DOHH2 (cell line): ENCODE measurements around the gene FLNB.

Experiments
- EZH2phosphoT487 ChIP-seq: fragments of 200-600 bp; sonication (generic); IDR thresholded peaks from 2 replicates; pipeline ENCODE4 v1.6.1; 2017; ENCODE audit warnings: borderline replicate concordance, mild to moderate bottlenecking, antibody characterized with exemption, low read length, moderate library complexity, mixed read lengths
- TF ChIP-seq, protein P1 (sequence below): fragments of 200-600 bp; sonication (generic); IDR thresholded peaks from one replicate; pipeline ENCODE4 v1.5.1; 2014; ENCODE audit warnings: antibody characterized with exemption, mild to moderate bottlenecking, low read depth, low read length; ENCODE audit not compliant: poor library complexity, severe bottlenecking

DNA sequence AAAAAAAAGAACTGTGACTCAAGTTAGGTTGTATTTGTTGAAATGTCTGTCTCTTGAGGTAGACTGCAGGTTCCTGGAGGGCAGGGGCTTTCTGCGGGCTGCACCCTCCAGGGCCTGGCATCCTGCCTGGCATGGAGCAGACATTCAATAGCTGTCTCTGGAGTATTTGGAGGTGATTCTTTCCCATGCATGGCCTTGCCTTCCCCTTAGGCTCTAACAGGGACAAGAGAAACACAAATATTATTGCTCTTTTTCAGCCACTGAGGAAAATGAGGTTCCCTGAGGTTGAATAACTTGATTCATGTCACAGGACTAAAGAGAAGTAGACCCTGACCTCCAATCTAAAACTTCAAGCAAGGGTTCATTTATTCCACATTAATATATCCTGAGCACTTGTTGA lies 18.6 kb upstream of the FLNB start:
- TF ChIP-seq, protein P1, sequence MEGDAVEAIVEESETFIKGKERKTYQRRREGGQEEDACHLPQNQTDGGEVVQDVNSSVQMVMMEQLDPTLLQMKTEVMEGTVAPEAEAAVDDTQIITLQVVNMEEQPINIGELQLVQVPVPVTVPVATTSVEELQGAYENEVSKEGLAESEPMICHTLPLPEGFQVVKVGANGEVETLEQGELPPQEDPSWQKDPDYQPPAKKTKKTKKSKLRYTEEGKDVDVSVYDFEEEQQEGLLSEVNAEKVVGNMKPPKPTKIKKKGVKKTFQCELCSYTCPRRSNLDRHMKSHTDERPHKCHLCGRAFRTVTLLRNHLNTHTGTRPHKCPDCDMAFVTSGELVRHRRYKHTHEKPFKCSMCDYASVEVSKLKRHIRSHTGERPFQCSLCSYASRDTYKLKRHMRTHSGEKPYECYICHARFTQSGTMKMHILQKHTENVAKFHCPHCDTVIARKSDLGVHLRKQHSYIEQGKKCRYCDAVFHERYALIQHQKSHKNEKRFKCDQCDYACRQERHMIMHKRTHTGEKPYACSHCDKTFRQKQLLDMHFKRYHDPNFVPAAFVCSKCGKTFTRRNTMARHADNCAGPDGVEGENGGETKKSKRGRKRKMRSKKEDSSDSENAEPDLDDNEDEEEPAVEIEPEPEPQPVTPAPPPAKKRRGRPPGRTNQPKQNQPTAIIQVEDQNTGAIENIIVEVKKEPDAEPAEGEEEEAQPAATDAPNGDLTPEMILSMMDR, result no peak
- TF ChIP-seq EZH2phosphoT487, result no peak
